DMS114 treated with DMSO at 0.1 percent for 48 hours (cell line): Measurements from ENCODE around the gene DCLRE1B.
"Not testable (repeated sequence)": the region's sequence is repeated elsewhere in the genome, so short reads cannot be mapped to it uniquely, and the experiment has no call there.

Source experiments
- DNase-seq: peaks from one replicate; lab custom pipeline; 2025; ENCODE audit not compliant: unreplicated experiment; lab: John Stamatoyannopoulos, UW

The DCLRE1B gene

DNA sequence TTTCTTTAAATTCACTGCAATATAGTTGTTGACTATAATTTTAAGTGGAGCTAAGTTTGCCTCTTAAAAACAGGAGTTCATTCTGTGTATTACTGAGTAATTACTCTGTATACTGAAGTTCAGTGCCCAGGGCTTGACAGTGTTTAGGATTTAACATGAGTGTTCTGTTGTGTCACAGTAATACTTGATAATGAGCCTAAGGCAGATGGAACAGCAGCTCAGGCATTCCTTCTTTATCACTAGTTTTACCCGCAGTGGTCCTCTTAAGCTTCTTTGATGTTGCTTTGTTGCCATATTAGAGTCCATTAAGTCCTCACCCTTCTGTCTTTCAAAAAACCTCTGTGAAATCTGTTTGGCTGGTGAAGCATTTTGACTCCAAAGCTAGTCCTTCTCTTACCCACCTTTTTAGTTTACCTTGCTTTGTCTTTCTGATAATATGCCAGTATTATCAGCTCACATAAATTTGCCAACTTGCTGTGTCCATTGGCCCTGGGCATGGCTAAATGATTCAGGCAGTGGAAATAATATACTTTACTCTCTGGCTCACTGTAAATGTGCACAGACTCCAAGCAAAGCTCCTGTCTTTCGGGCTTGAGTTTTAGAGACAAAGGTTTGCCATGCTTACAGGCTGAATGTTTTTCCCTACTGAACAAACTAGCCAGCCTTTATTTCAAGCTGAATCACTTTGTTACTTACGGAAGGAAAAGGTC lies 41.7 kb downstream of the DCLRE1B start:
- DNase-seq, result no peak

DNA sequence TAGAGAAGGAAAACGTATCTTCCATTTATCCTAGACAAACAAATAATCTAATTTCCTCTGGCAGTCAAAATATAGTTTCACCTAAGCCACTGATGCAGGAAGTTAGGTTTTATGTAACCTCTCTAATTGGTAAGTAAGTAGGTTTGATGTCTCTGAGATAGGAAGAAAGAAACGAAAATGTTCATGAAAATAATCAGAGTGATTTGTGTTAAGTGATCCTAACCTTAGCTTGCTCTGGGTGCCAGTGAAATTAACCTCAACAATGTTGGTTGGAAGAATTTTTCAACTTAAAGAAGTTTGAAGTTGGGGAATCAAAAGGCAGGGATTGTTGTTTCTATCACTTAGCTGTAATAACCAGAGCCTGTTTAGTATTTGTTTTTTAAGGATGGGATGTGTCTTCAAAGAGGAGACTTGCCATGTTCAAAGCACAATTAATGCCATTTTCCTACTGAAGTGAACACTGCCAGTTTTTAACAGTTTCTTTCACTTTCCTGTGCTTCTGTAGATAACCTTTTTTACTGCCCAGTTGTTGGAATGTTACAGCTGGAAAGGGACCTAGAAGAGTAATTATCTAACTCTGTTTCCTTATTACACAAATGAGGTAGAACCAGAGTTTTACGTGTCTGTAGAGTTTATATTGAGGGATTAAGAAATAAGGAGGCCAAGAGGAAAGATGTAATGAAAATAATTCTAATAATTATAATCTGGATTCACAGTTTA lies 42.4 kb downstream of the DCLRE1B start:
- no peak for DNase-seq

DNA sequence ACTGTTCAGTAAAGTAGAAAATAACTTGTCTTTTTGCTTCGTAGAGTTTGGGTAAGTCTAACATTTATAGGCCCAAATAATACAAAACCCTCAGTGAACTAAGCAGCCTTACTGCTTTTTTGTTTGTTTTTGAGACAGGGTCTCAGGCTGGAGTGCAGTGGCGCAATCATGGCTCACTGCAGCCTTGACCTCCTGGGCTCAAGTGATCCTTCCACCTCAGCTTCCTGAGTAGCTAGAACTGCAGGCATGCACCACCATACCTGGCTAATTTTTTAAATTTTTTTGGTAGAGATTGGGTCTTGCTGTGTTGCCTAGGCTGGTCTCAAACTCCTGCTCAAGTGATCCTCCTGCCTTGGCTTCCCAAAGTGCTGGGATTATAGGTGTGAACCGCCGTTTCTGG lies 43.0 kb downstream of the DCLRE1B start:
- not testable (repeated sequence) for DNase-seq

DNA sequence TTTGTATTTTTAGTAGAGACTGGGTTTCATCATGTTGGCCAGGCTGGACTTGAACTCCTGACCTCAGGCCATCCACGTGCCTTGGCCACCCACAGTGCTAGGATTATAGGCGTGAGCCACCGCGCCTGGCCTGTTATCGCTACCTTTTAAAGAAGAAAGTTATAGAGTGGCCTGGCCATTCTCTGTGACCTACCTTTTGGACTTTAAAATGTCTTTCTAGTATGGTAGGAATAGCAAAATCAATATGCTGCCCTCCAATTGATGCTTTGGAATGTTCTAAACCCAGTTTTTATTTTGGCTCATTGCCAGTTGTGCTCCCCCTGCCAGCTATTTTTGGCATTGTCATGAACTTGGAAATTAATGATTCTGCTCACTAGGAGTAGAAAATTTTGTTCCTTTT lies 43.9 kb downstream of the DCLRE1B start:
- DNase-seq, result no peak

DNA sequence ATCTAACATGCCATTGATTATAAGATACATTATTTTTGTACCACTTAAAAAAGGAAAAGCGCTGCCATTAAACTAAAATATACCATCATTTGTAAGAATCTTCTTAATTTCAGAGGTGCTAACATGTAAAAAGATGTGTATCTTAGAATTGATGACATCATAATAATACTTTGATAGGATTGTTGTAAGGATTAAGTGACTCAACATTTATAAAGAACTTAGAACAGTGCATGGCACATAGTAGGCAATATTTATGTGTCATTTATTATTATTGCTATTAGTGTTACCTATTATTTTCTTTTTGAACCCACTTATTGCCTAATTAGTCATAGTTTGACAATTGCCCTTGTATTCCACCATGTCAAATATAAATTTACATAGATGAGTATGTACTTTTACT lies 45.8 kb downstream of the DCLRE1B start:
- DNase-seq, result no peak

DNA sequence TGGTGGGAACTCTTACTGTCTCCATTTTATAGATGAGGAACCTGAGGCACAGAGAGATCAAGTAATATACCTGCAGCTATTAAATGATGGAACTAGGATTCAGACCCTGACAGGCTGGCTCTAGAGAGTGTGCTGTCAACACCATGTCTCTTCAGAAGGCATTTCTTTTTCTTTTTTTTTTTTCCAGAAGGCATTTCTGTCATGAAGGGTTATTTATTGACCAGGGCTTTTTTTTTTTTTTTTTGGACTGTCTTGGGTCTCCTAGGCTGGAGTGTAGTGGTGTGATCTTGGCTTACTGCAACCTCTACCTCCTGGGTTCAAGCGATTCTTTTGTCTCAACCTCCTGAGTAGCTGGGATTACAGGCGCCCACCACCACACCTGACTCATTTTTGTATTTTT lies 46.6 kb downstream of the DCLRE1B start:
- DNase-seq, result no peak

DNA sequence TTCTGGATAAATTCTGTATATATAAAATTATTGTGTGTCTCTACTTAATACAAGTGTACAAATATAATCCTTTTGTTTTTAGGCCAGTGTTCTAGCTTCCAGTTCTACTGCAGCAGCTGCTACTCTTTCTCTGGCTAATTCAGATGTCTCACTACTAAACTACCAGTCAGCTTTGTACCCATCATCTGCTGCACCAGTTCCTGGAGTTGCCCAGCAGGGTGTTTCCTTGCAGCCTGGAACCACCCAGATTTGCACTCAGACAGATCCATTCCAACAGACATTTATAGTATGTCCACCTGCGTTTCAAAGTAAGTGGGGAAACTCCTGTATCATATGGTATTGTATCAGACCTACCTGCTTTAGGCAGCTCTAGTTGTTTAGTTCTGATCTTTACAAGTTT lies 52.9 kb downstream of the DCLRE1B start:
- no peak for DNase-seq

DNA sequence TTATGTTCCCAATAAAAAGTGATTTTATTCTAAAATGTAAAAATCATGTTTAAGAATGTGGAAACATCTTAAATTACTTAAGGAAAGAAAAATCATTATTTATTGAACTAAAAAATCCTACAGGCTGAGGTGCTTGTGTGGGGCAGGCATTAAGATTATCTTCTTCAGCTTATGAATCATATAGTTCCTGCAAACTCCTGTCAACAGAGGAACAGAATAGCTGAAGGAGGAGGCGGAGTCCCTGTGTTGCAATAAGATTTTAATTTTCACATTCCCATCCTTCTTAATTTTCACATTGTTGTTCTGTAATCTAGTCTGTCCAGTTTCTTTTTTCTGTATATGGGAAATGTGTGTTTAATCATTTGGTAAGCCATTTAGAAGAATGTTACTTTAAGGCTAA lies 53.6 kb downstream of the DCLRE1B start:
- no peak for DNase-seq

DNA sequence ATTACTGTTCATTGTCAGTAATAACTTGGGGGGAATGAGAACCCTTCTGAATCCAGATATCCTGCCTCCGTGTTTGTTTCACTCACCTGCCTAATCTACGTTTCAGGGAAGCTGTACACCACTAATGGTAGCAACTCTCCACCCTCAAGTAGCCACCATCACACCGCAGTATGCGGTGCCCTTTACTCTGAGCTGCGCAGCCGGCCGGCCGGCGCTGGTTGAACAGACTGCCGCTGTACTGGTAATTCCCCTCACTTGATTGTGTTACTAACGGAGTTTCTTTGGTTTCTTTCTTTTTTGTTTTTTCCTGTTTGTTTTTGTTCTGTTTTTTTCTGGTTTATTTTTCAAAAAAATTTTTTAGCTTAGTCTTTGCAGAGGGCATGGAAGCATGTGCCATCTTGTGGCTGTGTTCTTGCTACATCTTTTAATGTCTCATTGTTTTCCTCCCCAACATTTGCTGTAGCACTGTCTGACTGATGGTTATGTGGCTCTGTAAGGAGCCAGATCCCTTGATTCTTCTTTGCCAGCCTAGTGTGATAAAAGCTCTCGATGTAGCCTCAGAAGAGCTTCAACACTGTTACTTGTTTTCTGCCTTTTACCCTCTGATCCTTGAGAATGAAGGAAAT lies 58.3 kb downstream of the DCLRE1B start:
- no peak for DNase-seq
